Measurements from ENCODE around the gene FNTB.

The FNTB gene

GRCh38 chr14:64946310-64947045 is 40.2 kb upstream of the FNTB start:
- Histone ChIP-seq H3K4me3 (ENCODE audit: low read length in 2 of 2) (no peak overlapping the region), H3K4ac (ENCODE audit: low read length) (no peak overlapping the region), H3K4me1 (ENCODE audit: control insufficient read depth in 2 of 2, insufficient read depth in 1 of 2, low read depth in 1 of 2, low read length in 2 of 2) (no peaks in the 10 kb centered on the region), H3K27ac (replicated peaks; ENCODE audit: low read length) (no peak overlapping the region), H3K9me3 (replicated peaks in 1 of 2; ENCODE audit: control insufficient read depth in 2 of 2, insufficient read depth in 1 of 2, low read depth in 1 of 2, low read length in 2 of 2) (no peaks in the 10 kb centered on the region), H3K36me3 (replicated peaks in 1 of 2; ENCODE audit: control insufficient read depth in 2 of 2, insufficient read depth in 2 of 2, low read length in 2 of 2) (peaks cover 2 to 72% of the 10 kb centered on the region in 2 donors), H4K91ac (ENCODE audit: low read depth, low read length, poor library complexity) (no peak overlapping the region), H2BK5ac (ENCODE audit: low read length) (no peak overlapping the region), H3K18ac (ENCODE audit: low read length) (no peak overlapping the region), H3K79me1 (ENCODE audit: low read depth, low read length) (no peaks in the 10 kb centered on the region), H2AK5ac (ENCODE audit: low read depth, low read length) (no peak overlapping the region), H3K23ac (ENCODE audit: low read depth, low read length, poor library complexity) (no peak overlapping the region), H2BK120ac (ENCODE audit: low read depth, low read length) (no peak overlapping the region), H2BK15ac (ENCODE audit: low read length) (no peak overlapping the region), H3K27me3 (ENCODE audit: control insufficient read depth in 3 of 3, insufficient read depth in 3 of 3, low read depth in 1 of 3, low read length in 3 of 3) (no peaks in the 10 kb centered on the region), H3K9ac (ENCODE audit: low read depth, low read length, poor library complexity) (no peak overlapping the region), H3K4me2 (ENCODE audit: insufficient read depth, low read length, poor library complexity, severe bottlenecking) (no peak overlapping the region), H3K14ac (ENCODE audit: low read length) (no peak overlapping the region), H2AFZ (ENCODE audit: low read length) (no peak overlapping the region), H2BK12ac (ENCODE audit: low read length) (no peak overlapping the region), H4K8ac (ENCODE audit: low read depth, low read length) (no peak overlapping the region)
- no CpG with 5 or more reads among the region's 6 CpGs for WGBS, 2 donors (ENCODE audit: extremely low coverage in 2 of 2, insufficient read length in 2 of 2, insufficient replicate concordance in 1 of 2)
- DNase-seq (ENCODE audit: low spot score), result no peak

- no peak overlapping the region for H2AK5ac ChIP-seq (ENCODE audit: low read depth, low read length)
- H2BK12ac ChIP-seq (ENCODE audit: low read length), result no peak overlapping the region
- H2BK5ac ChIP-seq (ENCODE audit: low read length), result no peak overlapping the region
- H3K23ac ChIP-seq (ENCODE audit: low read depth, low read length, poor library complexity), result peak overlapping the region; percentile 13
- no peak for DNase-seq (ENCODE audit: low spot score)
- no peak overlapping the region for H3K4me2 ChIP-seq (ENCODE audit: insufficient read depth, low read length, poor library complexity, severe bottlenecking)
- H4K91ac ChIP-seq (ENCODE audit: low read depth, low read length, poor library complexity), result no peak overlapping the region
- no peaks in the 10 kb centered on the region for H3K4me1 ChIP-seq (ENCODE audit: control insufficient read depth in 2 of 2, insufficient read depth in 1 of 2, low read depth in 1 of 2, low read length in 2 of 2)
- H2AFZ ChIP-seq (ENCODE audit: low read length), result no peak overlapping the region
- H3K27me3 ChIP-seq (ENCODE audit: control insufficient read depth in 3 of 3, insufficient read depth in 3 of 3, low read depth in 1 of 3, low read length in 3 of 3), result no peaks in the 10 kb centered on the region
- no peaks in the 10 kb centered on the region for H3K79me1 ChIP-seq (ENCODE audit: low read depth, low read length)
- no CpG with 5 or more reads among the region's 28 CpGs for WGBS, 2 donors (ENCODE audit: extremely low coverage in 2 of 2, insufficient read length in 2 of 2, insufficient replicate concordance in 1 of 2)
- H3K36me3 ChIP-seq (replicated peaks in 1 of 2; ENCODE audit: control insufficient read depth in 2 of 2, insufficient read depth in 2 of 2, low read length in 2 of 2), result peaks cover 2 to 73% of the 10 kb centered on the region in 2 donors
- no peak overlapping the region for H2BK15ac ChIP-seq (ENCODE audit: low read length)
- no peak overlapping the region for H3K4me3 ChIP-seq (ENCODE audit: low read length in 2 of 2)
- no peak overlapping the region for H3K9ac ChIP-seq (ENCODE audit: low read depth, low read length, poor library complexity)
- no peak overlapping the region for H2BK120ac ChIP-seq (ENCODE audit: low read depth, low read length)
- H3K9me3 ChIP-seq (replicated peaks in 1 of 2; ENCODE audit: control insufficient read depth in 2 of 2, insufficient read depth in 1 of 2, low read depth in 1 of 2, low read length in 2 of 2), result no peaks in the 10 kb centered on the region
- peak overlapping the region; percentile 44 for H3K14ac ChIP-seq (ENCODE audit: low read length)
- no peak overlapping the region for H3K4ac ChIP-seq (ENCODE audit: low read length)
- H4K8ac ChIP-seq (ENCODE audit: low read depth, low read length), result no peak overlapping the region
- no peak overlapping the region for H3K27ac ChIP-seq (replicated peaks; ENCODE audit: low read length)
- no peak overlapping the region for H3K18ac ChIP-seq (ENCODE audit: low read length)
These were observed 38.7 kb upstream of the FNTB start for GRCh38 chr14:64947710-64948611.

- no peaks in the 10 kb centered on the region for H3K4me1 ChIP-seq (ENCODE audit: control insufficient read depth in 2 of 2, insufficient read depth in 1 of 2, low read depth in 1 of 2, low read length in 2 of 2)
- H3K23ac ChIP-seq (ENCODE audit: low read depth, low read length, poor library complexity), result no peak overlapping the region
- WGBS, 2 donors (ENCODE audit: extremely low coverage in 2 of 2, insufficient read length in 2 of 2, insufficient replicate concordance in 1 of 2), result no CpG with 5 or more reads among the region's 8 CpGs
- H2BK5ac ChIP-seq (ENCODE audit: low read length), result no peak overlapping the region
- H3K4me3 ChIP-seq (ENCODE audit: low read length in 2 of 2), result no peak overlapping the region
- H3K9me3 ChIP-seq (replicated peaks in 1 of 2; ENCODE audit: control insufficient read depth in 2 of 2, insufficient read depth in 1 of 2, low read depth in 1 of 2, low read length in 2 of 2), result no peaks in the 10 kb centered on the region
- no peaks in the 10 kb centered on the region for H3K79me1 ChIP-seq (ENCODE audit: low read depth, low read length)
- no peak for DNase-seq (ENCODE audit: low spot score)
- H2BK12ac ChIP-seq (ENCODE audit: low read length), result no peak overlapping the region
- H4K8ac ChIP-seq (ENCODE audit: low read depth, low read length), result no peak overlapping the region
- H3K27me3 ChIP-seq (ENCODE audit: control insufficient read depth in 3 of 3, insufficient read depth in 3 of 3, low read depth in 1 of 3, low read length in 3 of 3), result no peaks in the 10 kb centered on the region
- H2BK15ac ChIP-seq (ENCODE audit: low read length), result no peak overlapping the region
- H3K4me2 ChIP-seq (ENCODE audit: insufficient read depth, low read length, poor library complexity, severe bottlenecking), result no peak overlapping the region
- peaks cover 2 to 71% of the 10 kb centered on the region in 2 donors for H3K36me3 ChIP-seq (replicated peaks in 1 of 2; ENCODE audit: control insufficient read depth in 2 of 2, insufficient read depth in 2 of 2, low read length in 2 of 2)
- no peak overlapping the region for H2BK120ac ChIP-seq (ENCODE audit: low read depth, low read length)
- H4K91ac ChIP-seq (ENCODE audit: low read depth, low read length, poor library complexity), result no peak overlapping the region
- no peak overlapping the region for H3K9ac ChIP-seq (ENCODE audit: low read depth, low read length, poor library complexity)
- no peak overlapping the region for H3K4ac ChIP-seq (ENCODE audit: low read length)
- H3K14ac ChIP-seq (ENCODE audit: low read length), result no peak overlapping the region
- H2AK5ac ChIP-seq (ENCODE audit: low read depth, low read length), result no peak overlapping the region
- no peak overlapping the region for H3K27ac ChIP-seq (replicated peaks; ENCODE audit: low read length)
- H3K18ac ChIP-seq (ENCODE audit: low read length), result no peak overlapping the region
- H2AFZ ChIP-seq (ENCODE audit: low read length), result no peak overlapping the region
These were observed 38.0 kb upstream of the FNTB start for GRCh38 chr14:64948612-64949210.

- Histone ChIP-seq H2BK5ac (ENCODE audit: low read length) (no peak overlapping the region), H3K79me1 (ENCODE audit: low read depth, low read length) (no peaks in the 10 kb centered on the region), H3K9ac (ENCODE audit: low read depth, low read length, poor library complexity) (peak overlapping the region; percentile 0), H3K4me1 (ENCODE audit: control insufficient read depth in 2 of 2, insufficient read depth in 1 of 2, low read depth in 1 of 2, low read length in 2 of 2) (peaks cover 0 to 2% of the 10 kb centered on the region in 2 donors), H3K27me3 (ENCODE audit: control insufficient read depth in 3 of 3, insufficient read depth in 3 of 3, low read depth in 1 of 3, low read length in 3 of 3) (peaks cover 0 to 1% (median 0%) of the 10 kb centered on the region in 3 experiments), H2BK12ac (ENCODE audit: low read length) (no peak overlapping the region), H3K27ac (replicated peaks; ENCODE audit: low read length) (no peak overlapping the region), H3K4ac (ENCODE audit: low read length) (no peak overlapping the region), H3K4me3 (ENCODE audit: low read length in 2 of 2) (no peak overlapping the region), H4K8ac (ENCODE audit: low read depth, low read length) (no peak overlapping the region), H3K9me3 (replicated peaks in 1 of 2; ENCODE audit: control insufficient read depth in 2 of 2, insufficient read depth in 1 of 2, low read depth in 1 of 2, low read length in 2 of 2) (no peaks in the 10 kb centered on the region), H3K36me3 (replicated peaks in 1 of 2; ENCODE audit: control insufficient read depth in 2 of 2, insufficient read depth in 2 of 2, low read length in 2 of 2) (peaks cover 0 to 66% of the 10 kb centered on the region in 2 donors), H2AK5ac (ENCODE audit: low read depth, low read length) (no peak overlapping the region), H3K18ac (ENCODE audit: low read length) (no peak overlapping the region), H2BK15ac (ENCODE audit: low read length) (no peak overlapping the region), H4K91ac (ENCODE audit: low read depth, low read length, poor library complexity) (no peak overlapping the region), H3K4me2 (ENCODE audit: insufficient read depth, low read length, poor library complexity, severe bottlenecking) (no peak overlapping the region), H2BK120ac (ENCODE audit: low read depth, low read length) (no peak overlapping the region), H3K23ac (ENCODE audit: low read depth, low read length, poor library complexity) (peak overlapping the region; percentile 18), H3K14ac (ENCODE audit: low read length) (no peak overlapping the region), H2AFZ (ENCODE audit: low read length) (no peak overlapping the region)
- no peak for DNase-seq (ENCODE audit: low spot score)
- whole genome bisulfite sequencing, 2 donors (ENCODE audit: extremely low coverage in 2 of 2, insufficient read length in 2 of 2, insufficient replicate concordance in 1 of 2), result no CpG with 5 or more reads among the region's 8 CpGs
These were observed 35.8 kb upstream of the FNTB start for GRCh38 chr14:64950889-64951288.
